Right lobe of liver (tissue), 6 donors: ENCODE measurements around the gene CPNE1. TPM values are rescaled to one million over a fixed set of nuclear protein-coding genes. Genes with fewer than 3 reads are reported as not detected.

Experiments used
- ATAC-seq, 4 donors: fragments of 200-7000 bp; cut with Tn5 transposase; one replicate each; pipeline ENCODE4 v1.9.1; 2020; ENCODE audit warnings: mild to moderate bottlenecking in 4 of 4, moderate library complexity in 4 of 4
- DNase-seq, 3 donors: peaks; one replicate each; pipeline ENCODE4 v3.0.0-alpha.2; 2020
- H3K27ac ChIP-seq, 3 donors: fragments of 200-600 bp; one replicate each; pipeline ENCODE4 v1.8.0; 2022
- H3K27me3 ChIP-seq, 2 donors: fragments of 200-600 bp; one replicate each; pipeline ENCODE4 v1.8.0; 2022
- H3K36me3 ChIP-seq, 4 donors: fragments of 200-600 bp; sonication (generic) in 1 of 4; one replicate each; pipeline versions ENCODE4 v1.5.1 to v1.8.0; 2017 to 2022; ENCODE audit warnings: control low read depth in 1 of 4
- H3K4me1 ChIP-seq, 4 donors: fragments of 200-600 bp; sonication (generic) in 1 of 4; one replicate each; pipeline versions ENCODE4 v1.5.1 to v1.8.0; 2017 to 2022; ENCODE audit warnings: control low read depth in 1 of 4
- H3K4me3 ChIP-seq, 3 donors: fragments of 200-600 bp; one replicate each; pipeline ENCODE4 v1.8.0; 2022
- H3K9me3 ChIP-seq, 4 donors: fragments of 200-600 bp; sonication (generic) in 1 of 4; one replicate each; pipeline versions ENCODE4 v1.5.1 to v1.8.0; 2017 to 2022; ENCODE audit warnings: control low read depth in 1 of 4
- CTCF ChIP-seq, 4 donors: fragments of 200-600 bp in 3 of 4; fragments of 450-650 bp in 1 of 4; IDR thresholded peaks; one replicate each; pipeline versions ENCODE4 v1.5.1 to v1.8.0; 2016 to 2022; ENCODE audit warnings: antibody characterized with exemption in 4 of 4, mild to moderate bottlenecking in 2 of 4
- POLR2A ChIP-seq: fragments of 450-650 bp; IDR thresholded peaks from one replicate; pipeline ENCODE4 v1.6.1; 2017; ENCODE audit warnings: antibody characterized with exemption, mild to moderate bottlenecking
- WGBS: methylation state at CpG from one replicate; pipeline ENCODE4 v1.1.6; 2018; ENCODE audit warnings: low coverage, low lambda C conversion rate; ENCODE audit not compliant: insufficient coverage; ENCODE audit errors: missing lambda C conversion rate; 5-methylcytosine and 5-hydroxymethylcytosine counted together
- intact Hi-C, 2 donors: fragments of 100-400 bp; cut with DNase I; formaldehyde crosslinking; loops; one replicate each; pipeline versions ENCODE4 v1.11.2 to v1.14.1; 2022
- total RNA-seq, 6 experiments: library from RNA; depleted of rRNA in 2 of 6; stranded (reverse); fragments of >200 nt in 2 of 6; fragmentation: NEBNext Ultra II Directional in 3 of 6; extraction: Animal tissue kit (Norgen Biotek cat#: 25700) in 3 of 6; gene quantifications; one replicate each; pipeline versions ENCODE4 v1.1.0 to v1.2.4, GENCODE V29; 2016 to 2023
- donor health status: DM: no; HTN: yes; CAD: no.
- donor health status: DM: no; HTN: no; CAD: no.
- donor health status: DM: no; HTN: no; CAD: no.
- donor health status: DM: no; HTN: yes; CAD: no.
- donor health status: DM: no; HTN: yes; CAD: no.

CPNE1 gene
- total RNA-seq, 6 experiments from 2014 or later, result 35.5 to 72.0 (median 53.3) TPM

GRCh38 chr20:35654415-35654814 lies 10.3 kb downstream of the CPNE1 start:
- ATAC-seq (no peak), DNase-seq (no peak)
- Histone ChIP-seq H3K4me3 (no peak overlapping the region), H3K4me1 (peaks cover 0 to 18% (median 4%) of the 10 kb centered on the region in 4 donors), H3K9me3 (no peaks in the 10 kb centered on the region), H3K36me3 (peaks cover 0 to 27% (median 3%) of the 10 kb centered on the region in 4 donors), H3K27me3 (no peaks in the 10 kb centered on the region), H3K27ac (no peak overlapping the region)
- WGBS, result 97% methylated on average over 9 of the region's 9 CpGs
- intact Hi-C loops, result no loop called here
- no peak for TF ChIP-seq CTCF (IDR thresholded peaks at IDR 0.05)
- TF ChIP-seq POLR2A, result no peak

GRCh38 chr20:35653893-35654292 lies 10.8 kb downstream of the CPNE1 start:
- ATAC-seq (no peak), DNase-seq (no peak)

GRCh38 chr20:35653430-35653734 lies 11.3 kb downstream of the CPNE1 start:
- intact Hi-C loops, result no loop called here
- no peak for DNase-seq

More at GRCh38 chr20:35653893-35654292, 10.8 kb downstream of the CPNE1 start:
- peaks cover 0 to 23% (median 4%) of the 10 kb centered on the region in 4 donors for H3K4me1 ChIP-seq
- no peaks in the 10 kb centered on the region for H3K27me3 ChIP-seq
- no peak for TF ChIP-seq POLR2A
- TF ChIP-seq CTCF (IDR thresholded peaks at IDR 0.05), result no peak
- H3K4me3 ChIP-seq, result no peak overlapping the region
- no peaks in the 10 kb centered on the region for H3K9me3 ChIP-seq
- H3K27ac ChIP-seq, result no peak overlapping the region
- H3K36me3 ChIP-seq, result peaks cover 0 to 27% (median 3%) of the 10 kb centered on the region in 4 donors
- 86% methylated on average over 4 of the region's 4 CpGs for WGBS
- intact Hi-C loops, result no loop called here

GRCh38 chr20:35652641-35653429 lies 11.9 kb downstream of the CPNE1 start:
- no peaks in the 10 kb centered on the region for H3K27me3 ChIP-seq
- no peaks in the 10 kb centered on the region for H3K9me3 ChIP-seq
- TF ChIP-seq CTCF (IDR thresholded peaks at IDR 0.05) (no peak), POLR2A (no peak)
- ATAC-seq, result peak in 1 of 4 donors; percentile 29
- no peak overlapping the region for H3K4me3 ChIP-seq
- no peak for DNase-seq
- H3K36me3 ChIP-seq, result peaks cover 0 to 27% (median 3%) of the 10 kb centered on the region in 4 donors
- intact Hi-C loops, result no loop called here
- WGBS, result 88% methylated on average over 6 of the region's 13 CpGs
- H3K4me1 ChIP-seq, result peaks cover 0 to 19% (median under 1%) of the 10 kb centered on the region in 4 donors
- no peak overlapping the region for H3K27ac ChIP-seq

More at GRCh38 chr20:35653430-35653734, 11.3 kb downstream of the CPNE1 start:
- H3K36me3 ChIP-seq, result peaks cover 0 to 27% (median 3%) of the 10 kb centered on the region in 4 donors
- no peak for TF ChIP-seq CTCF (IDR thresholded peaks at IDR 0.05)
- TF ChIP-seq POLR2A, result no peak
- no peak for ATAC-seq
- WGBS, result 100% methylated on average over 3 of the region's 3 CpGs
- H3K27ac ChIP-seq, result no peak overlapping the region
- no peaks in the 10 kb centered on the region for H3K9me3 ChIP-seq
- H3K4me3 ChIP-seq, result no peak overlapping the region
- no peaks in the 10 kb centered on the region for H3K27me3 ChIP-seq
- H3K4me1 ChIP-seq, result peaks cover 0 to 24% (median 4%) of the 10 kb centered on the region in 4 donors
